ENCODE results near the gene SERPINA5. TPM values are rescaled to one million over a fixed set of nuclear protein-coding genes. Genes with fewer than 3 reads are reported as not detected.

The SERPINA5 gene
- total RNA-seq, 2 experiments from 2014 or later = not detected

DNA sequence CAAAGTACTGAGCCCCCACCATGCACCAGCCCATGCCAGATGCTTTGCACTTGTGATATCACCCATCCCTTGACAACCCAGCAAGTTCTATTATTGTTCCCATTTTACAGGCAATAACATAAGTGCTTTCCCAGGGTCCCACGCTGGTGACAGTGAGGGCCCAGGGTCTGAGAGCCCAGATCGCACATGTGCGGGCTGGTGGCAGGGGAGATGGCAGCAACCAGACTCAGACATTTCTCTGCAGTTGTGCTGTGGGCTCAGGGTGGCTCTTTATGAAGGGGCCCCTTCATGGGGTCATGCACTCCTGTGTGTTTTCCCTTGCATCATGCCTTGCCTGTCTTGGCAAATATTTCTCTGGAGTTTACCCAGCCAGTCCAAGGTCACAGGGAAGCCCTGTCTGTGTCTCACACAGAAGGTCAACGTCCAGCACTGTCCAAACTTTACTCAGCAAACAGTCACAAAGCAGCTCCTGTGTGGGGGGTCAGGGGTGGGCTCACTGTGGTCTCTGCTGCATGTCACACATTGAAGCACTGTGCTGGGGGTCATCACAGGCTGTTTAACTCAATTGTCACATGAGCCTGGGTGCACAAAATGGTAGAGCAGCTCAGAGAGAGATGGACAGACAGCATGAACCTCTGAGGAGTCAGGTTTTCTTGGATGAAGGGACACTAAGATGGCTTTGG lies 12.7 kb downstream of the SERPINA5 start:
- Mint-ChIP-seq H3K4me1 (ENCODE audit: low read depth) (no peaks in the 10 kb centered on the region), H3K27ac (no peak overlapping the region), H3K4me3 (no peak overlapping the region)

DNA sequence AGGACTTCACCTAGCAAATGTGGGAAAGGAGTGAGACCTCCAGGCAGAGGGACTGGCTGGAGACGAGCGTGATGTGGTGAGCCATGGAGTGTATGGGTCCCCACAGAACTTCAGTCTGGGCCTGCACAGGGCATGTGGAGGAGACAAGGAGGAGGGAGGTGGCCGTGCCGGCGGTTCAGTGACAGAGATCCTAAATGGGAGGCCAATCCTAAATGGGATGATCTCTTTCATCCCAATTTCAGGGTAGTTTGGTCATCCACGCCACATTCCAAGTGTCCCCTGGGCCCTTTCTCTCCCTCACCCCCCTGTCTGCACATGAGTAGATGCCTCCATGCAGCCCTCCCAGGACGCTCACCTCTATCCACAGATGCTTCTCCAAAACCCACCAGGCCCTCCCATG lies 13.2 kb downstream of the SERPINA5 start:
- Mint-ChIP-seq H3K4me3 (no peak overlapping the region), H3K9me3 (no peaks in the 10 kb centered on the region), H3K27ac (no peak overlapping the region), H3K27me3 (no peaks in the 10 kb centered on the region), H3K4me1 (ENCODE audit: low read depth) (no peaks in the 10 kb centered on the region), H3K36me3 (ENCODE audit: low read depth) (no peaks in the 10 kb centered on the region)
- intact Hi-C loops (cut with micrococcal nuclease) = no loop called here
- no peak for ATAC-seq
- ChIA-PET CTCF (no interaction called here), POLR2A (no interaction called here)
- TF ChIP-seq, protein P1, sequence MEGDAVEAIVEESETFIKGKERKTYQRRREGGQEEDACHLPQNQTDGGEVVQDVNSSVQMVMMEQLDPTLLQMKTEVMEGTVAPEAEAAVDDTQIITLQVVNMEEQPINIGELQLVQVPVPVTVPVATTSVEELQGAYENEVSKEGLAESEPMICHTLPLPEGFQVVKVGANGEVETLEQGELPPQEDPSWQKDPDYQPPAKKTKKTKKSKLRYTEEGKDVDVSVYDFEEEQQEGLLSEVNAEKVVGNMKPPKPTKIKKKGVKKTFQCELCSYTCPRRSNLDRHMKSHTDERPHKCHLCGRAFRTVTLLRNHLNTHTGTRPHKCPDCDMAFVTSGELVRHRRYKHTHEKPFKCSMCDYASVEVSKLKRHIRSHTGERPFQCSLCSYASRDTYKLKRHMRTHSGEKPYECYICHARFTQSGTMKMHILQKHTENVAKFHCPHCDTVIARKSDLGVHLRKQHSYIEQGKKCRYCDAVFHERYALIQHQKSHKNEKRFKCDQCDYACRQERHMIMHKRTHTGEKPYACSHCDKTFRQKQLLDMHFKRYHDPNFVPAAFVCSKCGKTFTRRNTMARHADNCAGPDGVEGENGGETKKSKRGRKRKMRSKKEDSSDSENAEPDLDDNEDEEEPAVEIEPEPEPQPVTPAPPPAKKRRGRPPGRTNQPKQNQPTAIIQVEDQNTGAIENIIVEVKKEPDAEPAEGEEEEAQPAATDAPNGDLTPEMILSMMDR (IDR thresholded peaks at IDR 0.05) = no peak
- DNase-seq = no peak

More for the DNA sequence above, 12.7 kb downstream of the SERPINA5 start:
- Mint-ChIP-seq H3K27me3 (no peaks in the 10 kb centered on the region), H3K36me3 (ENCODE audit: low read depth) (no peaks in the 10 kb centered on the region), H3K9me3 (no peaks in the 10 kb centered on the region)
- intact Hi-C loops (cut with micrococcal nuclease) = no loop called here
- TF ChIP-seq, protein P1 (IDR thresholded peaks at IDR 0.05) = no peak
- ChIA-PET CTCF (no interaction called here), POLR2A (no interaction called here)
- ATAC-seq = no peak
- DNase-seq = no peak

DNA sequence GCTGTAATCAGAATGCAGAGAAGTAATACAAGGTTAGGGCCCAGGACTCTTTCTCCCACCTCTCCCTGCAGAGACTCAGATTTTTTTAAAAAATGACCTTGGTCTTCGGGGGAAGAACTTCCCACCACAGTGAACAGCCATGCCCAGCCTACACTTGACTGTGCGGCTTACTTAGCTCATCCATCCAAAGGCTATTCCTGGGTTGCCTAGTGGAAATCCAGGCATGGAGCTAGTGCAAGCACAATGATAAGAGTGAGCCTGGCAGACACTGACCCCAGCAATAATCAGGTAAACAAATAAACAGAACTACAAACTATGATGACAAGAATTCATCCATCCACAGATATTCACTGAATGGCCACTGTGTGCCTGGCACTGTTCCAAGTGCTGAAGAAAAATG lies 14.7 kb downstream of the SERPINA5 start:
- Mint-ChIP-seq H3K27ac (no peak overlapping the region), H3K36me3 (ENCODE audit: low read depth) (no peaks in the 10 kb centered on the region), H3K9me3 (no peaks in the 10 kb centered on the region), H3K4me1 (ENCODE audit: low read depth) (no peaks in the 10 kb centered on the region), H3K27me3 (no peaks in the 10 kb centered on the region), H3K4me3 (no peak overlapping the region)
- ChIA-PET POLR2A (no interaction called here), CTCF (no interaction called here)
- intact Hi-C loops (cut with micrococcal nuclease) = no loop called here
- TF ChIP-seq, protein P1 (IDR thresholded peaks at IDR 0.05) = no peak
- DNase-seq = no peak
- ATAC-seq = no peak

DNA sequence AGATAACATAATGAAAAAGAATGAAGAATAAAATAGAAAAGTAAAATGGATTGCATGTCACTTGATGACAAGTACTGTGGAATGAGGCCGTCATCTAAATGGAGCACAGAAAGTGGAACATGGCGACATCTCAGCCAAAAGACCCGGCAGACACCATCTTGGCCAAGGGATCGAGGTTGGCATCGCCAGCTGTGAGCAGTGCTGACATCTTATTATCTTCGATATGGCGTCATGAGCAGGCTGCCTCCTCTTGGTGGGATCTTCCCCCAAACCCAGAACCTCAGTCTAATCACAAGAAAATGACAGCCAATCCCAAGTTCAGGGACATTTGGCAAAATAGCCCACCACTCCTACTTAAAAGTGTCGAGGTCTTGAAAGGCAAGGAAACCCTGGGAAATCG lies 15.1 kb downstream of the SERPINA5 start:
- Mint-ChIP-seq H3K27me3 (peaks cover 1% of the 10 kb centered on the region), H3K27ac (no peak overlapping the region)

DNA sequence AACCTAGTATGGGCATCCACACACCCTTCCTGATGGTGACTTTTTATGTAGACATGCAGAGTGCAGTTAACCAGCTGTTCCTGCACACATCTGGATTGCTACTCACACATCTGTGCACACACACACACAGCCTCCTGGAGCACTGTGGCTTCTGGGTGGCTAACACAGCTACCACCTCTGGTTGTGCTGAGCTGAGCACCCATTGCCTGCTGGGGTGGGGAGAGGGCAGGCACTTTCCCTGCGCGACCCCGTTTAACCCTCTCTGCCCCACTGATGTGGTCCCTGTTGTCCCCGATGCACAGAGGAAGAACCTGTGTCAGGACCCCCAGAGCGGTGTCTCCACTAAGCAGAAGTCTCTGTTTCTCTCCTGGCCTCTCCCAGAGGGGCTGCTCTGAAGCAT lies 16.6 kb downstream of the SERPINA5 start:
- ATAC-seq = no peak
- H3K4me1 Mint-ChIP-seq (ENCODE audit: low read depth) = no peaks in the 10 kb centered on the region
- no peak for DNase-seq
- POLR2A ChIA-PET = no interaction called here
- no peak overlapping the region for H3K4me3 Mint-ChIP-seq
- H3K27ac Mint-ChIP-seq = no peak overlapping the region
- H3K9me3 Mint-ChIP-seq = no peaks in the 10 kb centered on the region
- intact Hi-C loops (cut with micrococcal nuclease) = no loop called here
- TF ChIP-seq, protein P1 (IDR thresholded peaks at IDR 0.05) = no peak
- CTCF ChIA-PET = no interaction called here
- H3K27me3 Mint-ChIP-seq = peaks cover 3% of the 10 kb centered on the region
- no peaks in the 10 kb centered on the region for H3K36me3 Mint-ChIP-seq (ENCODE audit: low read depth)

More for the DNA sequence above, 15.1 kb downstream of the SERPINA5 start:
- ChIA-PET POLR2A (no interaction called here), CTCF (no interaction called here)
- TF ChIP-seq, protein P1 (IDR thresholded peaks at IDR 0.05) = no peak
- no peaks in the 10 kb centered on the region for H3K36me3 Mint-ChIP-seq (ENCODE audit: low read depth)
- ATAC-seq (no peak), DNase-seq (no peak)
- no peak overlapping the region for H3K4me3 Mint-ChIP-seq
- H3K9me3 Mint-ChIP-seq = no peaks in the 10 kb centered on the region
- intact Hi-C loops (cut with micrococcal nuclease) = no loop called here
- no peaks in the 10 kb centered on the region for H3K4me1 Mint-ChIP-seq (ENCODE audit: low read depth)

All from activated CD8-positive, alpha-beta T cell treated with anti-CD3 and anti-CD28 coated beads for 36 hours (primary cell).